ENCODE data around the gene MAP7D2. TPM values are rescaled to one million over a fixed set of nuclear protein-coding genes. Genes with fewer than 3 reads are reported as not detected.
"Not testable (repeated sequence)": the region's sequence is repeated elsewhere in the genome, so short reads cannot be mapped to it uniquely, and the experiment has no call there.

MAP7D2 gene
- total RNA-seq: under 1 TPM; 0.34 to 0.36 TPM

DNA sequence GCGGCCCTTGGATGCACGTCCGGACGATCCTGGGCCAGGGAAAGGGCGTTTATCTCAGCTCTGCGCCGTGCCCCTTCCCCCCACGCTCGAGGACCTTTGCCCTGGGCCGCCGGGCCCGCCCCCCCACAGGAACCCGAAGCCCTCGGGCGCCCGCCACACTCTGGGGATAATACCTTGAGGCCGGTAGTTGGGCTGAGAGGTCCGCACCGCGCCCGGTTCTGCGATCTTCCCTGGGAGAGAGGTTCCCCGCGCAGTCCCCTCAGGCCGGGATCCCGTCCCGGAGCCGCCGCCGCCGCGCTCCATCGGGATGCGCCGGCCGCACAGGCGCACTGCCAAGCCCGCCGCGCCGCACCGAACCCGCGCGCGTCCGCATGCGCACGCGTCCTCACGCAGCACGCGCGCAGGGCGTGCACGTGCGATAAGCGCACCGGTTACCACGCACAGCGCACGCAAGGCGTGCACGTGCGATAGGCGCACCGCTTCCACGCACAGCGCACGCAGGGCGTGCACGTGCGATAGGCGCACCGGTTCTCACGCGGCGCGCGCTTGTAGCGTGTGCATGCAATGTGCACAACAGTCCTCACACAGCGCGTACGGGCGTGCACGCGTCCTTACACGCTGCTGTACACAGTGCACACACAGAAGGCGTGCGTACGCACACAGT, at the start of gene MAP7D2:
Gene MAP7D2, minus strand, starts transcription at position 331 of the 664 bp plus-strand sequence. Its CDS starts 28 bp downstream, at position 303.
- ChIA-PET POLR2A (no interaction called here), CTCF (no interaction called here)

- POLR2A ChIA-PET, CTCF ChIA-PET: not testable (repeated sequence)
Observed at GRCh38 chrX:20162516-20162915, 45.8 kb upstream of the MAP7D2 start.

DNA sequence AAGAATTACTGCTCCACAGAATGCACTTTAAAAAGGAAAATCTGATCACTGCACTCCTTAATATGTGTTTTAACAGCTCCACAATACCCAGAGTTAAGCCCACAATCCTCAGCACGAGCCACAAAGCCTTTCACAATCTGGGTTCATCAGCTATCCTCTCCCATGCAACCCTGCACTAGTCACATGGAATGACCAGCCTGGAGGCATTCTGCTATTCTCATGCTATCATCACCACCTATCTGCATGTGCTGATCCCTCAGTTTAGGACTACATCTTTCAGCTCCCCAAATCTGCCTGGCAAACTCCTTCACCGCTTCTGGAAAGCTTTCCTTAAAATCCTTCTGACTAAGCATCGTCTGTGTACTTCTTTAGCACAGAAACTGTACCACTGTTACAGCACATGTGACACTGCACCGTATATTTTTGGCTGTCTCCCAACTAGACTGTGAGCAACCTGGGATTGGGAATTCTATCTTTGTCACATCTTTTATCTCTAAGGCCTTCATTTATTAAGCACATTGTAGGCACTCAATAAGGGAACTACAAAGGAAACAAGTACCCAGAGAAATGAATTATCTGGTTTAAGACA, 43.2 kb upstream of the MAP7D2 start:
- ChIA-PET POLR2A (no interaction called here), CTCF (no interaction called here)

DNA sequence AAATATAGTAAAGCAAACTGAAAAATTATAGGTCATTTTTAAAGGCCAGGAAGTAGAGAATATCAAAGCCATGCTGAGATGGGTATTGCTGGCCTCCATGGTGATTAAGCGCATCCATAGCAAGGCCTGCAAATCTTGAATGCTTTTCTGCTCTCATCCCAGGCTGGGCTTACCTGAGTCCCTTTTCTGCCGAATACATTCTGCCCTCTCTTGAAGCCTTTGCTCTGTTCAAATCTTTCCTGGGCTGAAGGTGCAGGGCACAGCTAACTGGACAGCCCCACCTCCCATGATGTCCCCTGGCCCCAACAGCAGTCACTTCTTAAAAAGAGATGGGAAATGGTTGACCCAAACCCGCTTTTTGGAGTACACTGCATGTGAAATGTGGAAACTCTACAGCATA, 35.0 kb upstream of the MAP7D2 start:
- ChIA-PET CTCF (no interaction called here), POLR2A (no interaction called here)

GRCh38 chrX:20149326-20149725, 32.6 kb upstream of the MAP7D2 start:
- ChIA-PET CTCF (no interaction called here), POLR2A (no interaction called here)

DNA sequence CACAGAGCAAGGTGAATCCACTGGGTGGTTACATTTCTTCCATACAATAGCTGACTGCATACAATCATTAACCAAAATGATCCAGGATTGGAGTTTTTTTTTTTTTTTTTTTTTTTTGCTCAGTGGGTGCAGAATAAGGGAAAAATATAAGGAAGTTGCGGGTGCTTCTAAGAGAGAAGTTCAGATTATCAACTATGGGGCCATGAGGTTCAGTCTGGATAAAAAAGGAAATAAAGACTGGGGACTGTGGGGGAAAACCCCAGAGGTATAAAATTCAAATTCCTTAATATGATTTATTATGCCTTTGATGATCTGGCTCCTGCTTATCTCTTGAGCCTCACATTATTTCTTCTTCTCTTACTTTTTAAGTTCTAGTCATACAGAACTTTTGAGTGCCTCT, 30.9 kb upstream of the MAP7D2 start:
- POLR2A ChIA-PET: no interaction called here
- CTCF ChIA-PET: no interaction called here

- CTCF ChIA-PET: no interaction called here
- POLR2A ChIA-PET: no interaction called here
Observed at GRCh38 chrX:20144491-20144890, 27.8 kb upstream of the MAP7D2 start.

DNA sequence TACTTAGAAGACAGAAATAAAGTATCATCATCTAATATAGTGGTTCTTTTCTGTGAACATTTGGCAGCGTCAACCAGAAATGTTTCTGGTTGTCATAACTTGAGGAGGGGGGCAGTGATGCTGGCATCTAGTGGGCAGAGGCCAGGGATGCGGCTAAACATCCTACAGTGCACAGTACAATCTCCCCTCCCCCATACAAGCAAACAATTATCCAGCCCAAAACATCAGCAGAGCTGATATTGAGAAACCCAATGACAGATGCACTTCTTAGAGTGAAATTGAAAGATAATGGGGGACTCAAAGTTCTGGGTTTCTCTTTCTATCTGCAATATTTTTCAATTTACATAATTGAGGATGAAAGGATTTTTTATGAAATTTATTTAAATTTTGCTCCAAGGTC, 26.9 kb upstream of the MAP7D2 start:
- CTCF ChIA-PET: interaction anchor here (0.5 kb wide), 1 partner anchor 12 kb away, joined by 7 read pairs; no protein-coding TSS in a partner anchor

DNA sequence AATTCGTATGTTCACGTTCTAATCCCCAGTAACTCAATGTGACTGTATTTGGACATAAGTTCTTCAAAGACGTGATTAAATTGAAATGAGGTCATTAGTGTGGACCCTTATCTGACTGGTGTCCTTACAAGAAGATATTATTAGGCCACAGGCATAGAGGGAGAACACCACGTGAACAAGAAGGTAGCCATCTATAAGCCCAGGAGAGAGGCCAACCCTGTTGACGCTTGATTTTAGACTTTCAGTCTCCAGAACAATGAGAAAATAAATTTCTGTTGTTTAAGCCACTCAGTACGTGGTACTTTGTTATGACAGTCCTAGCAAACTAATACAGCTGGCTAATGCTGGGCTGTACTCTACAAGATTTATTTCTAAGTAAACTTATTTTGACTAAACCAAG, 26.4 kb upstream of the MAP7D2 start:
- POLR2A ChIA-PET: no interaction called here

More for the DNA sequence above, 26.9 kb upstream of the MAP7D2 start:
- POLR2A ChIA-PET: no interaction called here

GRCh38 chrX:20141281-20142220, 24.8 kb upstream of the MAP7D2 start, which contains the start of gene EIF1AX:
Gene EIF1AX (minus strand): TSS chrX:20141838. CDS start chrX:20141640, 198 bp downstream.
- POLR2A ChIA-PET: interaction anchor here (1.3 to 1.4 kb wide), 2 partner anchors 124 to 271 kb away, joined by 4 to 5 read pairs; no protein-coding TSS in a partner anchor
- CTCF ChIA-PET: no interaction called here

More for the DNA sequence above, 26.4 kb upstream of the MAP7D2 start:
- CTCF ChIA-PET: interaction anchor here (0.5 to 0.9 kb wide), 2 partner anchors 12 to 20 kb away, joined by 3 to 7 read pairs; no protein-coding TSS in a partner anchor

- POLR2A ChIA-PET: interaction anchor here (1.4 kb wide), 1 partner anchor 272 kb away, joined by 4 read pairs; no protein-coding TSS in a partner anchor
Observed at GRCh38 chrX:20140420-20140819, 23.7 kb upstream of the MAP7D2 start.

GRCh38 chrX:20139966-20140365, 23.3 kb upstream of the MAP7D2 start:
- ChIA-PET CTCF (no interaction called here), POLR2A (interaction anchor here (1.4 kb wide), 1 partner anchor 273 kb away, joined by 4 read pairs; no protein-coding TSS in a partner anchor)

More at GRCh38 chrX:20140420-20140819, 23.7 kb upstream of the MAP7D2 start:
- CTCF ChIA-PET: no interaction called here

GRCh38 chrX:20135944-20136343, 19.2 kb upstream of the MAP7D2 start:
- CTCF ChIA-PET: no interaction called here
- POLR2A ChIA-PET: interaction anchor here (0.6 kb wide), 1 partner anchor 498 kb away, joined by 4 read pairs; no protein-coding TSS in a partner anchor

DNA sequence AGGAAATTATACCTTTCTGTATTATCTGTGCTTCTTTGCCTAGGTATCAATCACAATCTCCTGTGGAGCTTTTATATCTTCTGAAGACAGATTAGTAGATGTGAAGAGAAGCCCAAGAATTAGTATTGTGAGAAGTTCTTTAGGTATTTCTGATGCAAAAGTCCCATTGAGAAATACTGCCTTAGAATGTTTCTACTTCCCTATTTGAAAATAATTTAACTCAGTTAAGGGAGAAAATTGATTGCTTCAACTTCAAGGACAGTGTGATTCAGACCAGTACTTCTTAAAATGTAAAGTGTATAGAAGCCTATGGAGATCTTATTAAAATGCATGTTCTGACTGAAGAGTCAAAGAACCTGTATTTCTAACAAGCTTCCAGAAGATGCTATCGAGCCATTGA, 16.0 kb upstream of the MAP7D2 start:
- ChIA-PET POLR2A (no interaction called here), CTCF (no interaction called here)

DNA sequence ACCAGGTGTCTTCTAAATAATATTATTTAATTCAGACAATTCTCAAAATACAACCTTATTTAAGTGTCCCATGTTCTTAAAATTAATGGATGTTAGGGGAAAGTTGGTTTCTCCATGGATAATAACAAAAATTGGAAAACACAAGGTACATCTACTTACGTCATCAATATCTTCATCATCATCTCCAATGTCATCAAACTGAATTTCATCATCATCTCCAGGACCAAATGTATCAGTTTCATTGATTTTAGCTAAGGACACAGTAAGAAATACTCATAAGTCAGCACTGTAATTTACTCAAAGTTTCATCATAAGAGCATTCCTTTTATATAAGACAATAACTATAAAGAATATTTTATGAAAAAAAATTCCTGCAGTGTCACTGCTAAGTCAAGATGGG, 13.7 kb upstream of the MAP7D2 start:
- POLR2A ChIA-PET: no interaction called here

DNA sequence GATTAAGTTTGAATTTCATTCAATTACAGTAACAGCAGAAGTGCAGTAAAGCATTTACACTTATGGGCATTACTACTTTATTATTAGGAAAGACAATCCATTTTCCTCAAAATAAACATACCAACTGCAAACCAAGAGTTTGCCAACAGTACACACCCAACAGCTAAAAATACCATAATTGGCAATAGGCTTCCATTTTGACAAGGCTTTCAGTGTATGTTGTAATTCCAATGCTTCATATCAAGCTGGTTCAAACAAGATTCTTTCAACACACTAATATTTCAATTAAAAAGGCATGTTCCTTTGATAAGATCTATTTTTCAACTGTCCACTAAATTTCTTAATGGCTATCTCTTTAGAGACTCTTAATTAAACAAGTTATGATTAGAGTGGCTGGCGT, 12.8 kb upstream of the MAP7D2 start:
- POLR2A ChIA-PET: no interaction called here
- CTCF ChIA-PET: no interaction called here

More for the DNA sequence above, 13.7 kb upstream of the MAP7D2 start:
- CTCF ChIA-PET: no interaction called here

- POLR2A ChIA-PET: no interaction called here
Observed at GRCh38 chrX:20128670-20129069, 12.0 kb upstream of the MAP7D2 start.

DNA sequence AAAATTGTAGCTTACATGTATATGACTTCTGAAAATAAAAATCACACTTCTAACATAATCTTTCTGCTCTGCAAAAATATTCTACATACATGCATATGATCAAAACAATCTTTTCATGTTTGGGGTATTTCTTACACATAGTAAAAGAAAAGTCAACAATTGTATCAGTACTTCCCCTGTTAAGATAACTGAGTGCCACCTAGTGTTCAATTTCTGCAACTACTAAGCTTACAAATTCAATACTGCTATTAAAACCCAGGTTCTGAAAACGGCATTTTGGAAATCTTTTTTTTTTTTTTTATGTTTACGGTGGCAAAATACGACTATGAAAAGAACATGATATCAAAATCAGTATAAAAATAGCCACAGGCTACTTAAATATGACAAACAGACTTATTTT, 10.7 kb upstream of the MAP7D2 start:
- CTCF ChIA-PET: not testable (repeated sequence)

More at GRCh38 chrX:20128670-20129069, 12.0 kb upstream of the MAP7D2 start:
- CTCF ChIA-PET: no interaction called here

GRCh38 chrX:20126833-20127232, 10.1 kb upstream of the MAP7D2 start:
- POLR2A ChIA-PET, CTCF ChIA-PET: not testable (repeated sequence)

More for the DNA sequence above, 10.7 kb upstream of the MAP7D2 start:
- POLR2A ChIA-PET: not testable (repeated sequence)

- CTCF ChIA-PET: no interaction called here
- POLR2A ChIA-PET: no interaction called here
Observed at GRCh38 chrX:20124964-20125363, 8.3 kb upstream of the MAP7D2 start.
